SJSA1 (cell line): Measurements from ENCODE around the gene EMILIN1. TPM values are rescaled to one million over a fixed set of nuclear protein-coding genes. Genes with fewer than 3 reads are reported as not detected.

Experiments used
- DNase-seq, 2 experiments: peaks; one replicate each; pipeline ENCODE4 v3.0.0-alpha.2; 2015 to 2020; ENCODE audit warnings: low spot score in 2 of 2, low read depth in 1 of 2
- H3K27ac ChIP-seq: fragments of 250-450 bp; sonication (Bioruptor Pico); 2 replicates; pipeline ENCODE4 v1.5.1; 2020; ENCODE audit warnings: mild to moderate bottlenecking, moderate library complexity
- H3K27me3 ChIP-seq: fragments of 250-450 bp; sonication (Bioruptor Pico); replicated peaks from 2 replicates; pipeline ENCODE4 v1.5.1; 2020; ENCODE audit warnings: mild to moderate bottlenecking, moderate library complexity
- H3K36me3 ChIP-seq: fragments of 250-450 bp; sonication (Bioruptor Pico); 2 replicates; pipeline ENCODE4 v1.5.1; 2020; ENCODE audit warnings: mild to moderate bottlenecking
- H3K4me1 ChIP-seq: fragments of 250-450 bp; sonication (Bioruptor Pico); replicated peaks from 2 replicates; pipeline ENCODE4 v1.6.1; 2021; ENCODE audit warnings: mild to moderate bottlenecking
- H3K4me3 ChIP-seq: fragments of 250-450 bp; sonication (Bioruptor Pico); 2 replicates; pipeline ENCODE4 v1.5.1; 2020; ENCODE audit warnings: mild to moderate bottlenecking
- H3K9me3 ChIP-seq: fragments of 250-450 bp; sonication (Bioruptor Pico); replicated peaks from 2 replicates; pipeline ENCODE4 v1.5.1; 2020; ENCODE audit warnings: mild to moderate bottlenecking
- total RNA-seq: library from RNA; depleted of rRNA; stranded (reverse); fragments of >200 nt; shearing (Covaris generic); gene quantifications from 2 replicates; pipeline ENCODE4 v1.2.3, GENCODE V29; 2014; rRNA removed

Gene EMILIN1
- total RNA-seq, 1 experiment from 2014 or later, result 170 TPM

DNA sequence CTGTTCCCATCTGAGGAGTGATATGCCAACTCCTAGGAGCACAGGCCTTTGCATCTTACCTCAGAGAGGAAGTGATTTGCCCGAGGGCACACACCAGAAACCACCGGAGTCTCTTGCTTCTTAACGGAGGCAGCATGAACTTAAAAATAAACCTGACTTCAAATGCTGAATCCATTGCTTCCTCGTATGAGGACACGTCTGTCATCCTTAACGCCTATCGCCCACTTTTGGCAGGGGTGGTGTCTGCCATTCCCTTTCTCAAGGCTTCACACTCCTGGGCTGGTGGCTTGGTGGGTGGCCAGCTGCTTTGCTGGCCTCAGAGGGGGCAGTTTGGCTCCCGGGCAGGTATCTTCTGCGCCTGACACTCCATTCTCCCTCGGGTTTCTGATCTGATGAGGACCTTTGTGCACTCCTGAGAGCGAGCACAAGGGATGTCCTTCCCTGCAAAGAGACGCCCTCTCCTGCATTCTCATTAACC, 57.1 kb downstream of the EMILIN1 start:
- Histone ChIP-seq H3K4me1 (peaks cover 14% of the 10 kb centered on the region), H3K27me3 (no peaks in the 10 kb centered on the region), H3K36me3 (peaks cover 34% of the 10 kb centered on the region), H3K9me3 (no peaks in the 10 kb centered on the region), H3K27ac (no peak overlapping the region), H3K4me3 (no peak overlapping the region)
- no peak for DNase-seq

Other genes starting within 250 kb of the EMILIN1 start
- not detected in 2 replicates for gene DPYSL5, start 230.5 kb upstream of the EMILIN1 start, total RNA-seq
- 0.50 and 3.3 TPM in 2 replicates for gene MAPRE3, start 108.0 kb upstream of the EMILIN1 start, total RNA-seq
- gene TMEM214, start 45.6 kb upstream of the EMILIN1 start, total RNA-seq, result 52.4 and 57.3 TPM in 2 replicates
- 22.8 and 32.7 TPM in 2 replicates for gene AGBL5, start 26.9 kb upstream of the EMILIN1 start, total RNA-seq
- gene OST4, start 7.0 kb upstream of the EMILIN1 start, total RNA-seq, result 322 and 334 TPM in 2 replicates
- gene KHK, start 8.2 kb downstream of the EMILIN1 start, total RNA-seq, result 0.11 and 0.31 TPM in 2 replicates
- gene CGREF1, start 40.5 kb downstream of the EMILIN1 start, total RNA-seq, result 2.1 and 3.1 TPM in 2 replicates
- gene ABHD1, start 45.2 kb downstream of the EMILIN1 start, total RNA-seq, result not detected in 2 replicates
- gene PREB, start 56.0 kb downstream of the EMILIN1 start, total RNA-seq, result 87.4 and 101 TPM in 2 replicates
- gene PRR30, start 60.8 kb downstream of the EMILIN1 start, total RNA-seq, result not detected in 2 replicates
- gene TCF23, start 70.4 kb downstream of the EMILIN1 start, total RNA-seq, result not detected in 2 replicates
- 104 and 153 TPM in 2 replicates for gene ATRAID, start 133.4 kb downstream of the EMILIN1 start, total RNA-seq
- 40.8 and 42.0 TPM in 2 replicates for gene SLC5A6, start 133.7 kb downstream of the EMILIN1 start, total RNA-seq
- gene CAD, start 138.8 kb downstream of the EMILIN1 start, total RNA-seq, result 17.0 and 17.6 TPM in 2 replicates
- gene SLC30A3, start 184.4 kb downstream of the EMILIN1 start, total RNA-seq, result not detected in 2 replicates
- not detected in 2 replicates for gene DNAJC5G, start 196.8 kb downstream of the EMILIN1 start, total RNA-seq
- gene TRIM54, start 203.8 kb downstream of the EMILIN1 start, total RNA-seq, result not detected in 2 replicates
- gene UCN, start 229.8 kb downstream of the EMILIN1 start, total RNA-seq, result 0.21 and 6.8 TPM in 2 replicates
- 88.0 and 88.3 TPM in 2 replicates for gene MPV17, start 244.5 kb downstream of the EMILIN1 start, total RNA-seq